GM21737 (cell line): Measurements from ENCODE around the gene LHFPL4.
"Not testable (repeated sequence)": the region's sequence is repeated elsewhere in the genome, so short reads cannot be mapped to it uniquely, and the experiment has no call there.

ENCODE experiments used
- ATAC-seq: cut with Tn5 transposase; IDR thresholded peaks from one replicate; pipeline ENCODE4 v1.9.1; 2021; ENCODE audit warnings: mild to moderate bottlenecking, moderate library complexity; ENCODE audit not compliant: unreplicated experiment

Gene LHFPL4

GRCh38 chr3:9553021-9553947 is at the start of gene LHFPL4:
Gene LHFPL4 (minus strand): TSS chr3:9553822. CDS start chr3:9552679, 1,143 bp downstream.
- no peak for ATAC-seq

GRCh38 chr3:9602620-9603019 is 49.0 kb upstream of the LHFPL4 start:
- ATAC-seq, result no peak

- not testable (repeated sequence) for ATAC-seq
These were observed 47.5 kb upstream of the LHFPL4 start for GRCh38 chr3:9601006-9601581.

- ATAC-seq, result no peak
These were observed 47.0 kb upstream of the LHFPL4 start for GRCh38 chr3:9600597-9600996.

- ATAC-seq, result no peak
These were observed 45.3 kb upstream of the LHFPL4 start for GRCh38 chr3:9598783-9599387.

- no peak for ATAC-seq
These were observed 42.3 kb upstream of the LHFPL4 start for GRCh38 chr3:9595877-9596276.

- ATAC-seq, result not testable (repeated sequence)
These were observed 38.2 kb upstream of the LHFPL4 start for GRCh38 chr3:9591781-9592180.

GRCh38 chr3:9590282-9590791 is 36.7 kb upstream of the LHFPL4 start:
- no peak for ATAC-seq

- ATAC-seq, result no peak
These were observed 30.2 kb upstream of the LHFPL4 start for GRCh38 chr3:9583792-9584191.

GRCh38 chr3:9583371-9583770 is 29.7 kb upstream of the LHFPL4 start:
- no peak for ATAC-seq

- ATAC-seq, result no peak
These were observed 28.7 kb upstream of the LHFPL4 start for GRCh38 chr3:9582332-9582731.

GRCh38 chr3:9581742-9582141 is 28.1 kb upstream of the LHFPL4 start:
- no peak for ATAC-seq

- no peak for ATAC-seq
These were observed 15.4 kb upstream of the LHFPL4 start for GRCh38 chr3:9569054-9569453.

GRCh38 chr3:9565316-9565715 is 11.7 kb upstream of the LHFPL4 start:
- ATAC-seq, result no peak

GRCh38 chr3:9563851-9564250 is 10.2 kb upstream of the LHFPL4 start:
- ATAC-seq, result no peak

GRCh38 chr3:9560056-9560455 is 6.4 kb upstream of the LHFPL4 start:
- not testable (repeated sequence) for ATAC-seq

GRCh38 chr3:9553948-9554513 is 409 bp upstream of the LHFPL4 start:
- ATAC-seq, result no peak

- ATAC-seq, result no peak
These were observed 1.2 kb downstream of the LHFPL4 start for GRCh38 chr3:9552252-9552999.

- ATAC-seq, result no peak
These were observed 2.6 kb downstream of the LHFPL4 start for GRCh38 chr3:9550999-9551398.

- no peak for ATAC-seq
These were observed 4.0 kb downstream of the LHFPL4 start for GRCh38 chr3:9549600-9549999.

- ATAC-seq, result no peak
These were observed 4.6 kb downstream of the LHFPL4 start for GRCh38 chr3:9548991-9549390.
